Stimulated activated naive CD4-positive, alpha-beta T cell treated with Interleukin-2 at 50 U/mL for 16 hours (primary cell): ENCODE results near the gene DEXI.

Experiments
- DNase-seq: peaks from one replicate; lab custom pipeline; 2025; lab: John Stamatoyannopoulos, UW

DEXI gene

DNA sequence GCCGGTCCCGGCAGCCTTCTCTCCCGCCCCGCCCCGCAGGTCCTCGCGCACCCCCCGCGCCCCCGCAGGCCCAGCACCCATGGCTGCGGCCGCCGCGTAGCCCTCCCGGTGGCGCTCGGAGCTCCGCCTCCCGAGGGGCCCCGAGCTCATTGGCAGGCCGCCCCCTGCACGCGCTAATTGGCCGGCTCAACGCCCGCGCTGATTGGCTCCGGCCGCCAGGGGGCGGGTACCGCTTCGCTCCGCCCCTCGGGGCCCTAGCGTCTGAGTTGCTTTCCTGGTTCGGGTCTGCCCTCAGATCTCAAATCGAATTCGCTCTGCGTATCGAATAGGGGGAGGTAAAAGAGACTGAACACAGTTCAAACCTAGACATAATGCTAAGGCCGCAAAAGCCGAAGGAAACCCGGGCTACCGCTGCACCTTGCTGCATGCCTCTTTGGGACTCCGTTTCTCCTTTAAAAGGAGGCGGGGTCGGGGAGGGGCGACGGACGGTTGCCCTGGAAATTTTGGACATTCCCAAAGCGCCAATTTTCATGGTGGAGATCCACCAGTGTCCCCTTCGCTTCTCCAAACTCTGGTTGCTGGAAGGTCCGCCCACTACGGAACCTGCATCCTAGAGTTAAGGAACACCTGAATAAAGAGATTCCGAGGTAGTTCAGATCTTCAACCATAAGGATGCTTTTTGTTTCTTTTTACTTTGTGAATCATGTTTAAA, at the start of gene DEXI:
Gene DEXI (minus strand): TSS at position 117 of the 712 bp plus-strand sequence. CDS start 463 bp downstream, outside the sequence.
- peak; percentile 93 for DNase-seq

DNA sequence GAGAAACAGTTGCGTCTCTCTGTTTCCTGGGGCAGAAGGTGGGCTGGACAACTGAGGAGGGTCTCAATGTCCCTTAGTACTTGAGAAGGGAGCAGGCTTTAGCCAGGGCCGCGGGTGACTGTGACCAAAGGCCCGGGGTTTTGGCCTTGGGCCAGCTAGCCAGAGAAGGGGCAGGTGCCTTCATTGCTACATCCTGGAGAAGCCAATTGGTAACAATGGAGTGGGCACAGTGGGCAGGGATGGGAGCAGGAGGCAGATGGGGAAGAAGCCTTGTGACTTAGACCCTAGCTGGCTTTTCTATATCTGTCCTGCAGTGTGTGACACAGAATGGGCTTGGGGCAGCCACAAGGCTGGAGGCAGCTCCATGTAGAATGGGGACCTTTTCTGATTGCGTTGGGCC, 48.1 kb upstream of the DEXI start:
- no peak for DNase-seq

DNA sequence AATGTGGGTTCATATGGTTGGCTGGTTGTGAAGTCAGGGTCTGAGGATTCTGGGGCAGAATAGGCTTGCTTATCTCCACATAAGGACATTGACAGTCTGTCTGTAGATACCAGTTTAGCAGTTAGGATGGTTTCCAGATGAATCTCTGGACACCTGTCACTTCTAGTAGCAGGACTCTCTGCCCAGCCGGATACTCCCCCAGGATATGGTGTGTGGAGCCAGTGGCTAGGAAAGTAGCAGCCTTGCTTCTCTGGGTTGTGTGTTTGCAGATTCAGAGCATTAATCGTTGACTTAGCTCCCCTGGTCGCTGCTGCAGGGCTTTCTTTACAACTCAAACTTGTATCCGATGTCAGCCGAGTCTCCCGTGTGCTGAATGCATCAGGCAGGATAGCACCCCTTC, 47.3 kb upstream of the DEXI start:
- DNase-seq, result no peak

DNA sequence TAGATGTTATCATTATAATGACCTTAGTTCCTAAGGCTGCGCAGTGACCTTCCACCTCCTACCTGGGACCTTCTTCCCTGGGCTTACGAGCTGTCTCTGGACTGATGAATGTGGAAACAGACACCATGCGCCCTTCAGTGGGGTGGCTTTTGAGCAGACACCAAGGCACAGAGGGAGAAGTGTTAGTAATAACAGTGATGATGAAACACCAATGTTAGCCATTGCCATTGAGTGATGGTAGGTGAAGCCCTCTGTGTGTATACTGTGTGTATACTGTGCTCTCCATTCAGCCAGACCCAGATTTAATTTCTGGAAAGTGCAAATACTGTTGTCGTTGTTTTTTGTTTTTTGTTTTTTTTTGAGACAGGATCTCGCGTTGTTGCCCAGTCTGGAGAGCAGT, 46.6 kb upstream of the DEXI start:
- DNase-seq, result no peak

DNA sequence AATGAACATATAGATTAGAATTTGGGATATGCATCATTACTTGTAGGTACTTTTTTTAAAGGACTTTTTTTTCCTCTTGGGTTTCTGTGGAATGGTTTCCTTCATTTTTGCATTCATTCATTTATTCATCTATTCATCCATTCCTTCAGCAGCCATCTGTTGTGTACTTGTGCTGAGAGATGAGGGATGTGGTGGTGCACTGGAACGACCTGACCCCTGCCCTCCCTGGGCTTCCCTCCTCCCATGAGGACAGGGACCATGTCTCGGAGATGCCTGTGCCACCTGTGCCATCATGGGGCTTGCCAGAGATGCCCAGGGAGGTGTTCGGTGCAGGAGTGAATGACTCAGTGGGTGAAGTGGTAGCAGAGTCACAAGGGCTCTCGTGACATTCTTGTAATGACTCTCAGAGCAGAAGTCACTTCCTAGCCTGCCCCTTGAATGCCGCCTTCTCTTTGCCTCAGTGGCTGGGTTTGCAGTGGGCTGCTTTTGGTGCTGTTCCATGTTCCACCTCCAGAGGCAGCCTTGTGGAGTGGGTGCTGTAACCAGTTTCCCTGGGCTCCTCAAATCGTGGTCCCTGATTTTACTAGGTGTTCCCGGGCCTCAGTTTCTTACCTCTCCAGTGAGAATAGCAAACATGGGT, 46.0 kb upstream of the DEXI start:
- DNase-seq, result peak; percentile 62

DNA sequence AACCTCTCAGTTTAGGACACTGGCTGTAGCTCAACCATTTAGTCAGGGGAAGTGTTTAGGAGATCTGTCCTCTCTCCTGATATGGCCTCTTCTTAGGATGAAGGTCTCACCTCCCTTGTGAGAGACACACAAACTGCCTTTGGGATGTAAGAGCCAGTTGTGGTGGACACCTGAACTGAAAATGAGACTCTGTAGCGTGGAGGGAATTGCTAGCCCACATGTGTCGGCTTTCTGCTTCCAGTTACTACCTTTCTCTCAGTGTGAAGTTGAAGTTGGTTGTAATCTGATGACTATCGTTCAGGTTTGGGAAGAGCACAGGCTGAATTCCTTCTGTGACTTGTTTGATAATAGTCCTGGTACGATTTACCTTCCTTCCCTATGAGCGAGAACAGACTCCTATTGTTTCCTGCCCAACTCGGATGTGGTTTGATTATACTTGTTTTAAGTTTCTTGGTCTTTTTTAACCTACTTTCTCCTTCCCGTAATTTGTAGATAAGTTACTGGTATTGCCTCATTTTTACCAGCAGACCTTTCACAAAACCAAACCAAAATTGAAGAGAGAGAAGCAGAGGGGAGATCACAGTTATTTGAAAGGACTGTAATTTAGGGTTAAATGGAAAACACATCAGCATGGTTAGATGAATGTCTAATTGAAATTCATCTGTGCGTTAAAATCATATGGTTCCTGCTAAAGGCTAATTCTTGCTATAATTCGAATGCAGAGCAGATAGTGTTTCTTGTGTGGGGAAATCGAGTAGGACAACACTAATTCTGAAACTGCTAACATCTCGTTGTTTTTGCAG, 45.3 kb upstream of the DEXI start:
- no peak for DNase-seq

DNA sequence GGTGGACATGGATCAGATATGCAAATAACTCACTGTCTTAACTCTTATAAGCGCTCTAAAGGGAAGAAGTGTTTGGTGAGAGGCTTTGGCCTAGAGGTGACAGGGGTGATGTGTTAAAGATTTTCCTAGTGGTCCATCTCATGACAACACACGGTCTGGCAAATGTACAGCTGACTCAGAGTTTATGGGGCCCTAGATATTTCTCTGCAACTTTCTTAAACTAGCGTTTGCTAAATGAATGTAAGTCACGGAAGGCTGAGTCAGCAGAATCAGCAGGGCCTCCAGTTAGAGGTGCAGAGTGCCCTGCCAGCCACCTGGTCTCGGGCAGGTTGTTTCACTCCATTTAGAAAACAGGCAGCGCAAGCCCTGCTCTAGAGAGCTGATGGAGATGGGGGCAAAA, 42.2 kb upstream of the DEXI start:
- DNase-seq, result no peak

DNA sequence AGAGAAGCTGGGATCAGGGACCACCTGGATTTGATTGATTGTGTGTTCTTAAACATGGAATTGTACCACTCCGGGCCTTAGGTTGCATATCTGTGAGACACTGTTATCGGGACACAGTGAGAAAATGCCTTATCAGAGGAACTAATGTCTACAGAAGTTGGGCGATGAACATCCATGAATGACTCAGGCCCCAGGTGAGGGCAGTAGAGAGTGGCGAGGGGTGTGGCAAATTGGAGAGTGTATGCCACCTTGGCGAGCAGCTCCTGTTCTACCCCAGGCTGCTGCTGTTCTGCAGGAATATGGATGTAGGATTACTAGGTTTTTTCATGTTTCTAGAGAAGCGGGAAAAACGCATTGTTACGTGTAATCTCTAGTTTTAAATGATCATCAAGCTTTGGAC, 40.9 kb upstream of the DEXI start:
- DNase-seq, result no peak

DNA sequence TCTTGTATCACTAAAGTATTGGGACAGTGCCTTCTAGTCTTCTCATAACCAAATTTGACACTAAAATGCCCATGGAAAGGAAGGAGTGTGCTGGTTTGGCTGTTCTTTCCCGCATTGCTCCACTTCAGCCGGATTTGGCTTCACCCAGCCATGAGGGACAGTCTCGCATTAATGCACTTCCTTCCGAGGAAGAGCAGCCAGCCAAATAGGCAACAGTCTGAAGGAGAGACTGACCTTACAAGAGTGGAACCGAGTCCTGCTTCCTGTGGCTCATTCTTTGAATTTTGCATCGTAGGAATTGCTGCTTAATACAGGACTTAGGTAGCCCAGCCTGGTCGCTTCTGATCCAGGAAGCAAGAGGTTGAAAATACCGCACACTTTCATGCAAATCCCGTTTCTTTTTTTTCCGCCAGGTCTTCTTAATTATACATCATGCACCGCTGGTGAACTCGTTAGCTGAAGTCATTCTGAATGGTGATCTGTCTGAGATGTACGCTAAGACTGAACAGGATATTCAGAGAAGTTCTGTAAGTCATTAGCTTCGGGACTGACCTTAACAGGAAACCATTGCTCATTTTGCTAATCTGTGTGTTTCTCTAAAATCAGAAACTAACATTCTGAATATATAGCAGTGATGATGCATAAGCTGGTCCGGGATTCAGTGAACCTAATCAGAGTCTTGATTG, 40.3 kb upstream of the DEXI start:
- no peak for DNase-seq

DNA sequence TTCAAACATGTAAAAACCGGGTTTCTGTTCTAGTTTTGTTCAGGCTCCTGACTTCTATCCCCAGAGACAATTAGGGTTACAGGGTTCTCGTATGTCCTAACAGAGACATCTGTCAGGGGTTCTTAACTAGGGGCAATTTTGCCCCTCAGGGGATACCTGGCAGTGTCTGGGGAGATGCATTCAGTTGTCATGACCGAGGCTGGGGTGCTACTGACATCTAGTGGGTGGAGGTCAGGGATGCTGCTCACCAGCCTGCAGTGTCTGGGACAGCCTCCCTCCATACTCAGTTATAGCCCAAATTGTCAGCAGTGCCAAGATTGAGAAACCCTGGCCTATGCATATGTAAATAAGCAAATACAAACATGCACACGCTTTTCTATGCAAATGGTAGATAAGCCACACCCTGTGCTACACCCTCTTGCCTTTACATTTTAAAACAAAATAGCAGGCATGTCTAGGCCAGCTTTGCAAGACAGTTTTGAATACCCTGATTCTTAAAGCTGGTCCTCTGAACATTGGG, 39.5 kb upstream of the DEXI start:
- DNase-seq, result peak; percentile 18

DNA sequence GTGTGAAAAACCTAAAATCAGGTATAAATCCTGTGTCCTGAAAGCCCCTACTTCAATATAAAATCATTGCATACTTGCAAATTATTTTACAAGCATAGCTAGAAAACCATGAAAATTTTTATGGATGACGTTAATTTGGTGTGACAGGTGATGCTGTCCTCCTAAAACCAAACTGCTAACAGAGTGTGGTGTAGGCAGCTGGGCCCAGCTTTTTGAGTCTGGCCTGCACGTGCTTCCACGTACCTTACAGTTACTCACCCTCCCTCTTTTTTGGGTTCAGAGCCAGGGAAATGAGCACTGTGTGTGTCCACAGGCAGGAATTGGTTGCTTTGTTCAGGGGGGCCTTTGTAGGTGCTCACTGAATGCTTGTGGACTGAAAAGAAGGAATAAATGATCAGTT, 38.5 kb upstream of the DEXI start:
- no peak for DNase-seq

DNA sequence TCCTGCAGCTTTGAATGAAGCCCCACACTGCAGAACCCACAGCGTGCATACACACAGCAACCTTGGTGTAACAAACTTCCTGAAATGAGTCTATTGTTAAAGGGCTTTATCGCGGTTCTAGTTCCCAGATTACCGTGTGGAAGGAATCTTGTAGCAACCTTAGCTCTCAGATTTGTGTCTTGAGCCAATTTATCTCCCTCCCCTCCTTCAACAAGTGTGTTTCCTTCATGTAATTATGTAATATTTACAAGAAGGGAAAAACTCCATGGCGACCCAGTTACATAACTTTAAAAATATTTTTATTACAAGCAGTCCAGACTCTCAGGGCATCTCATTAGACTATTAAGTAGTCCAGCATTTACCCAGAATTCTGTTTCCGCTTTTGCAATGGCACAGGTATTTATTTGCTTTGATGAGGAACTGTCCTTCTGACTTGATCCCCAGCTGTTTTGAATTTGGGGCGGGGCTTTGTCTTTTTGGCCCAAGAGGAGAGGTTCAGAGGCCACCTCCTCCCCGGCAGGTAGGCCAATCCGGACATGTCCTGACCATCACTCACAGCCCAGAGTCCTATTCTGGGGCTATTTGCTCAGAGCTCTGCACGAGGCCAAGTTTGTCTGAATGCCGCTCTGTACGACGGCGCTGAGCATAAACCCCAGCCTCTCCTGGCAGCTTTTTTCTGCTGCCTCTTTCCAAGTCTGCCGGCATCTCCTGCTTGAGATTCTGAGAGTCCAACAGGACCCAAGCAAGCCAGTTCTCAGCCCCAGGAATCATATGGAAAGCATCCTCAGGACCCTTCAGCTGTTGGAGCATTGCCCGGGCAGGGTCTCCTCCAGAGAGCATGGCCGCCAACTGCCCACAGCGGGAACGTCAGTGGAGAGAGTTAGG, 37.7 kb upstream of the DEXI start:
- no peak for DNase-seq

DNA sequence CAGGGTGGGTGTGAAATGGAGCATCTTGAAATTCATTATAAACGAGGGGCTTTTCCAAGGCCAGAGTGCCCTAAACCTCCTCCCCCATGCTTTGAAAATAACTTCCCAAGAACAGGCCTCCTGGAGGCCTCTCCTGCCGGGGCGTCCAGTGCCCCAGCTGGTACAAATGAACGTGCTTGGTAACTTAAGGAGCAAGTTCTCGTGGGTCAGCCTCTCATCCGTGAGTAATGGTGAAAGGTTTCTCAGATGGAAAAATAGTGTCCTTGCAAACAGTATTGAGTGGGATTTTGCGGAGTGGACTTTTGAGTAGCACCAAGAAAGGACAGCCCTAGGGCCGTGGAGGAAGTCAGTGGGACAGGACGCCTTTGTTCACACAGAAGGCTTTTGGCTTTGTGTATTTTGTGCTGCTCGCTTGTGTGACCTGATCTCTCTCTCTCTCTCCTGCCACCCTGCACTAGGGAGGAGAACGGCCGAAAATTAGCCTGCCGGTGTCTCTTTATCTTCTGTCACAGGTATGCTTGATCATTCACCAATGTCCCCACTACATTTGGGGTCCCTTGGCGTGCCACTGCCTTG, 36.7 kb upstream of the DEXI start:
- no peak for DNase-seq

DNA sequence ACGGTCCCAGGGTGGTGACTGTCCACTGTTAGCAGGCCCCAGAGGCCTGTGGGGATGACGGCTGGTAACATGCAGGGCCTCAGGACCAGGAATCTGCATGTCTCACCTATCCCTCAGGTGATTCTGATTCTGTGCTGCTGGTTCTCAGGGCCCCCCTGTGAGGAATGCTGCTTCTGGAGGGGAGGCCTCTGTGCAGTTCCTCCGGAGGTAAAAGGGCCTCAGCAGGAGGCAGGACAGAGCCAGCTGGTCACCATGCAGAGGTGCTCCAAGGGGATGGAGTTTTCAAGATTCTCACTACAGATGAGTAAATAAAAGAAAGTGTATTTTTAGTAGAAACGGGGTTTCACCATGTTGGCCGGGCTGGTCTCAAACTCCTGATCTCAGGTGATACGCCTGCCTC, 35.9 kb upstream of the DEXI start:
- no peak for DNase-seq

DNA sequence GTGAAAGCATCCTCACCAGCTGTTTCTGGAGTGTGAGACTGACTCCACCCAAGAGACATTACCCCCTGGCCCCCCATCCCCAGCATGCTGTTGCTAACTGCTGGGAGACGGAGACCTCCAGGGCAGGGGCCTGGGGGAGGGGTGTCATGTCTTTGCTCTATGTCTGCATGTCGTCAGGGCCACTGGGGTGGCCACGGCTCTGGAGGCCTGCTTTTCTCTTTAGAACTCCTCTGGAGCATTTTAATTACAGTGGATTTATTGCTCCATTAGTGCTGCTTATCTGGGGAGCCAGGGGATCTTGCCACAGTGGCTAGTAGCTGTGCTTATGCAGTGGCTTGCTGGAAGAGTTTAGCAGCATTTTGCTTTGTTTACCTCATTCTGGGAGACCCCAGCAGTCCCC, 34.4 kb upstream of the DEXI start:
- no peak for DNase-seq

DNA sequence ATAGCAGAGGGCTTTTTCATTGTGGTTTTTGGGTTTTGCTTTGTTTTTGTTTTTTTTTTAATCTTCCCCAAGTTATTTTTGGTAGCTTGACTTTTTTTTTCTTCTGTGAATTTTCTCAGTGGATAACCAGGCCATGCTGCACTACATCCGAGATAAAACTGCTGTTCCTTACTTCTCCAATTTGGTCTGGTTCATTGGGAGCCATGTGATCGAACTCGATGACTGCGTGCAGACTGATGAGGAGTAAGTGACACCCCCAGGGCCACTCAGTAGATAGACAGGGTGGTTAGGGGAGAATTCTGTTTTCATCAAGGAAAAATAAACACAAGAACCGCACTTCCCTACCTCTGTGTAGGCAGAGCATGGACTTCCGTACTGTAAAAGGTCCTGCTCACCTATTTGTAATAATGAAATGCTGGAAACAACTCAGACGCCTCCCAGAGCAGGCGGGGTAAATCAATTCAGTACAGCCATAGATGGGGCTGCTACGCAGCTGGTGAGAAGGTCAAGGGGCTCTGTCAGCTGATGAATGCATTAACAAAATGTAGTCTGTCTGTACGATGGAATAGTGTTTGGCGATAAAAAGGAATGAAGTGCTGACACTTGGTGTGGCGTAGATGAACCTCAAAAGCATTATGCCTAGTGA, 30.7 kb upstream of the DEXI start:
- DNase-seq, result no peak

DNA sequence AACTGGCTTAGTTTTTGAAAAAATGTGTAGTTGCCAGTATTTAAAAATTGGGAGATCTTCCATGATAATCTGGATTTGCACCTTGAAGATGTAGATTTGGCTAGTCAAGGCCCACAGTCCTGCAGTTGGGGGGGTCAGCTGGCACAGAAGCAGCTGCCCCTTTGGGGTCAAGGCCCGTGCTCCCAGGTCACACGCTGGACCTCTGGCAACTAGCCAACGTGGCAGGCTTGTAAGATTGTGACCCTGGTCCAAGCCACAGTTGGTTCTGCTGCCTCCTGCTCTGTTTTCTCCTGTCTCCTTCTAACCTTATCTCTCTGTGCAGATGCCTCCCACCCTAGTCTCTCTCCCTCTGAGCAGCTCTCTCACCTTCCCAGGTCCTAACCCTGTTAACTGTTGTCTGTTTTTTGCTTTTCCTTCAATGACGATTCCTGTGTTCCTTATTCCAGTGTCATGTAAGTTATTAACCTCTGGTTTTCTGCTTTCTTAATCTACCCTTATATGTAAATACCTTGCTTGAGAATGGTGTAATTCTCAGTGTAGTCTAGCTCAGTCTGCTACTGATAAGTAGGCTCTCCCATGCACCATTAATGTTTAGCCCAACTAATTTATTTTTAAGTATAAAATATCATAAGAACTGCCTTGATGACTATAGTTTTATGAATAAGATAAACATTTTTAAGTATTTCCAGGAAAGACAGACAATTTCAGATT, 30.0 kb upstream of the DEXI start:
- DNase-seq, result no peak

DNA sequence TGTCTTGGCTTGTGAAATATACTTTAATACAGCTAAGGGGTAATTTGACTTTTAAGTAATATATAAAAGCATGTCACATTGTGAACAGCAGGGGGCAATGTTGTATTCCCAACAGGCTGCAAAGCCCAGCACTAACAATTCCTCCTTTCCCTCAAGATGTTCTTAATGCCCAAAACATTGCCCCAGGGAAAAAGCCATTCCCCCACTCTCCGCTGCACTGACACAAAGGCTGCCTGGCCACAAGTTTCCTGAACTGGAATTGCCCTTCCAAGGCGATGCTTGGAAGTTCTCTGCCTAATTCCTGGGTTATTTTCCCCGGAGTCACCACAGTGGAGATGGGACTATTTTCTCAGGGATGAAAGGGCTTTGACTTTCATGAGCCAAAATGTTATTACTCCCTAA, 29.3 kb upstream of the DEXI start:
- DNase-seq, result no peak

DNA sequence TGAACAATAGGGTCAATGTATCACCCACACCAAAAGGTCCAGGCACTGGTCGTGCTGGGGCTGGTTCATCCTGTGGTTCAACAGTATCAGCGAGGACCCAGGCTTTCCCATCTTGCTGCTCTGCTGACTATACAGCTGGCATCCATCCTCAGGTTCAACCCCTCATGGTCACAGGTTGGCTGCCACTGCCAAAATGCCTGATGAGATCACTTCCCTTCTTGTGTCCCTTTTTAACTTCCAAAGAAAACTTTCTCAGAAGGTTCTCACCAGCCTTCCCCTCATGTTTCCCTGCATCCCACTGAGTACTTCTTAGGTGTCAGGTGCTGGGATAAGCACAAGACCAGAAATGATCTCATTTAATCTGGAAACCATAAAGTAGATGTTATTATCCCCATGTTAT, 27.8 kb upstream of the DEXI start:
- no peak for DNase-seq

DNA sequence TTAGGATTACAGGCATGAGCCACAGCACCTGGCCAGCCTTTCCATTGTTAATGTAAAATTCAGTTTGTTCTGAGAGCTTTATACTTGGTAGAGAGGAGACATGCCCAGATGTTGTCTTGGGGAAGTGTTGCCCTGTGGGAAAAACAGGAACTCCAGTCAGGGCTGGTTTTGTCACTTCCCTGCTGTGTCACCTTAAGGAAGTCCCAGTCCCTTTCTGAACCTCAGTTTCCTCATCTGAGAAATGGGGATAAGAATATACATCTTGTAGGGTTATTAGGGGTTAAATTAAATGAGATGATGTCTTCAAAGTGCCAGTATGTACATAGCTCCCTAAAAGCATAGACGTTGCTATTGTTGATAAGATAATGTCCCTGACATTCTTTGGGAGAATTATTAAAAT, 27.3 kb upstream of the DEXI start:
- DNase-seq, result no peak
